ENCODE results near the gene SLC6A8.

- TF ChIP-seq CTCF (conservative IDR thresholded peaks at IDR 0.05; ENCODE audit: low read depth, low read length) (no peak), EZH2 (IDR thresholded peaks at IDR 0.05; ENCODE audit: borderline replicate concordance, low read depth, low read length, poor library complexity, severe bottlenecking) (no peak)
Measured at GRCh38 chrX:153657161-153657560, 30.6 kb upstream of the SLC6A8 start.

All from A673 (cell line).